Immature natural killer cell (primary cell): ENCODE measurements around the gene MOK. TPM values are rescaled to one million over a fixed set of nuclear protein-coding genes. Genes with fewer than 3 reads are reported as not detected.

Experiments used
- DNase-seq, 3 donors: peaks; one replicate each; pipeline ENCODE4 v3.0.0; 2022; ENCODE audit warnings: mixed read lengths in 1 of 3
- H3K27ac Mint-ChIP-seq, 6 donors: one replicate each; pipeline ENCODE4 v1.8.0; 2020; ENCODE audit warnings: mixed read lengths in 6 of 6, mild to moderate bottlenecking in 5 of 6, inconsistent platforms in 4 of 6, moderate library complexity in 3 of 6
- H3K27me3 Mint-ChIP-seq, 3 donors: one replicate each; pipeline ENCODE4 v1.8.0; 2020 to 2021; ENCODE audit warnings: low read depth in 3 of 3, mild to moderate bottlenecking in 3 of 3, mixed read lengths in 3 of 3, moderate library complexity in 3 of 3, inconsistent platforms in 1 of 3
- H3K36me3 Mint-ChIP-seq, 3 donors: one replicate each; pipeline ENCODE4 v1.8.0; 2020; ENCODE audit warnings: mixed read lengths in 3 of 3, inconsistent platforms in 2 of 3, mild to moderate bottlenecking in 2 of 3
- H3K4me1 Mint-ChIP-seq, 2 donors: one replicate each; pipeline ENCODE4 v1.8.0; 2020; ENCODE audit warnings: inconsistent platforms in 2 of 2, mild to moderate bottlenecking in 2 of 2, mixed read lengths in 2 of 2, moderate library complexity in 1 of 2
- H3K4me3 Mint-ChIP-seq, 5 donors: one replicate each; pipeline ENCODE4 v1.8.0; 2020; ENCODE audit warnings: mild to moderate bottlenecking in 5 of 5, mixed read lengths in 5 of 5, inconsistent platforms in 3 of 5, moderate library complexity in 3 of 5
- H3K9me3 Mint-ChIP-seq, 6 donors: one replicate each; pipeline ENCODE4 v1.8.0; 2020; ENCODE audit warnings: mild to moderate bottlenecking in 6 of 6, mixed read lengths in 6 of 6, inconsistent platforms in 4 of 6, moderate library complexity in 3 of 6
- polyA plus RNA-seq, 3 donors: library from polyadenylated mRNA; unstranded; fragments of 300-500 nt; fragmentation: Illumina TruSeq; gene quantifications; one replicate each; pipeline ENCODE4 v1.2.3, GENCODE V29; 2021

MOK gene
- polyA plus RNA-seq, 3 donors from 2014 or later, result 1.8 to 4.9 (median 3.2) TPM

DNA sequence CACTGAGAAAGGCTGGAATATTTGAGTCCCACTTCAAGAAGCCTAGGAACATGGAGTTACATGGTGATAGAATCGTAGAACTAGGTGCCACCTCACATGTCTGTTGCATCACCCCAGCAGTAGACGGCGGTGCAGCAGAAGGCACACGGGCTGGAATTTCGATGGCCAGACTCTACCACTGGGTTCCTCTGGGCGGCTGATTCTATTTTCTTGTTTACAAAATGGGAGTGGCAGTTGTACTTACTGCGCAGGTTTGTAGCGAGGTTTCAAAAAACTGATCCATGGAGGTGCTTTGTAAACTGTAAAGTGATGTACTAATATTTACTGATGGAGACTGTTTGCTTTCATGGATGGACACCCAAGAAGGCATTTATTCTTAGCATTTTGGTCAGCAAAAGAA is 119.6 kb downstream of the MOK start:
- no peaks in the 10 kb centered on the region for H3K36me3 Mint-ChIP-seq
- no peak for DNase-seq
- no peaks in the 10 kb centered on the region for H3K9me3 Mint-ChIP-seq
- no peak overlapping the region for H3K27ac Mint-ChIP-seq
- no peak overlapping the region for H3K4me3 Mint-ChIP-seq
- peaks cover 61 to 85% of the 10 kb centered on the region in 2 donors for H3K4me1 Mint-ChIP-seq
- H3K27me3 Mint-ChIP-seq, result peaks cover 0 to 2% (median 1%) of the 10 kb centered on the region in 3 donors

DNA sequence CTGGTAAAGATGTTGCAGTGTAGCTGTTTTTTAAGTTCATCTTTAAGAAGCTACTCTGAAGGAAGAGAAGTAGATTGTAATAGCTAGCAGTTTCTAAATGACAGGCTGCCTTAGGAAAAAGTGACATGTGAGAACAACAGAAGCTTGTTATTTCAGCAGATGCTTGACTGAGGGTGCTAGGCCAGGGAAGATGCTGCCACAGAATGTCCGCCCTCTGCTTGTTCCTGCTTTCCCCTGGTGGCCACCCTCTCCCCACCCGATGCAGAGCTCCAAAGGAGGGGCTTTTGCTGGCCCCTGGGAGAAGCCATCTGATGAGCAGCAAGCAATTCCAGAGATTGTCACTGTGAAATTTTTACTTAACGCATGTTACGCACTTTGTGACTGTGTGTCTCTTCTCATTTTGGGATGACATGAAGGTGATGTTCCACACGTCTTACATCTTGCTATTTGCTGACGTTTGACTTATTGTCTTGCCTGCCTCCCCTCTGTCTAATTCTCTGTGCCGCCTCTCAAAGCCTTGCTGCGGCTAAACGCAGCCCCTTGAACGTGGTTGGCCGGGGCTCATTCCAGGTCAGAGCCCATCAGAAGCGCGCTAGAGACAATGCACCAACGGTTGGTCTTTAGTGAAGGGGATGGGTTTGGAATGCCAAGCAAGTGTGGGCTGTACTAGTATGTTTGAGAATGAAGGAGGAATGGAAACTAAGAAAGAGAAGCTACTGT is 120.5 kb downstream of the MOK start:
- Mint-ChIP-seq H3K27me3 (peaks cover 0 to 2% (median 1%) of the 10 kb centered on the region in 3 donors), H3K4me1 (peaks cover 58 to 84% of the 10 kb centered on the region in 2 donors), H3K27ac (no peak overlapping the region), H3K36me3 (no peaks in the 10 kb centered on the region), H3K9me3 (no peaks in the 10 kb centered on the region), H3K4me3 (no peak overlapping the region)
- DNase-seq, result no peak

DNA sequence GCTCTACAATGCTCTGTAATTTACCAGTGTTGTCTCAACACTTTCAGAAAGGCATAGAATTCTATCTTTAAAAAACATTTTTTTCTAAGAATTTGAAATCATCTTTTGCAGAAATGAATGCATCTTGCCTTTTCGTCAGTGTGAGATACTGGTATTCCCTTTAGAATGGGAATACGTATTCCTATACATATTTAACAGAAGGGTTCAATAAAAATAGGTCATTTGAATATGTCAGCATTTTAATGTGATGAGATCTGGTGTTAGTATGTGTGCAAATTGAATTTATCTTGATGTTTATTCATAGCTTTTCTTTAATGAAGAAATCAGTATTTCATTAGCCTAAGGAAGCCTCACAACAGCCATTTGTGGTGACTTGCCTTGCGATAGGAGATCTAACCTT is 121.1 kb downstream of the MOK start:
- Mint-ChIP-seq H3K27ac (no peak overlapping the region), H3K36me3 (no peaks in the 10 kb centered on the region), H3K4me3 (no peak overlapping the region), H3K4me1 (peaks cover 58 to 83% of the 10 kb centered on the region in 2 donors), H3K9me3 (no peaks in the 10 kb centered on the region), H3K27me3 (peaks cover 0 to 2% (median 1%) of the 10 kb centered on the region in 3 donors)
- no peak for DNase-seq

DNA sequence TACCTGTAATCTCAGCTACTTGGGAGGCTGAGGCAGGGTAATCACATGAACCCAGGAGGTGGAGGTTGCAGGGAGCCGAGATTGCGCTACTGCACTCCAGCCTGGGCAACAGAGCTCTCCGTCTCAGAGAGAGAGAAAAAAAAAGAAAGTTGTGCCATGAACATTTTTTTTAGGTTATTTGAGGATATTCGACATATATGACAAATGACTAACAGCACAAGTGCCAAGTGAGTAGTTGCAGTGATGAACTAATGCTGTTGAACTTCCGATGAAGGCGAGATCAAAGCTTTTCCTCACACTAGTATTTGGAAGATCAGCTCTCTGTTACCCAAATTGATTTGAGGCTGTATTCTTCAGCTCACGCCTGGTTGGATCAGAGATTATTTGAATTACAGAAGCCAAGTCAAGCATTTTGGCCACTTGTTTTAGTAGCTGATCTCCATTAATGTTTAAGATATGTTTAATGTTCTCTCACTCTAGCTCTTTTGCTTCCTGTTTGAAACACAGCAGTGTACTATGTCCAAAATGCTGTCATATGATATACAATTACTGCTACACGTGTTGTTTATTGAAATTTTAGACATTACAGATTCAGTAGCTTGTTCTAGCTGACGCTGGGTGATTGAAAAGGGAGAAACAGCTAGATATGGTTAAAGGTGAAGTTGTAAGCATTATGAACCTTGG is 121.9 kb downstream of the MOK start:
- Mint-ChIP-seq H3K36me3 (no peaks in the 10 kb centered on the region), H3K27me3 (peaks cover 0 to 2% (median 1%) of the 10 kb centered on the region in 3 donors), H3K27ac (peak overlapping the region in 2 of 6 donors; percentile 1 to 11), H3K4me1 (peaks cover 65 to 91% of the 10 kb centered on the region in 2 donors), H3K9me3 (no peaks in the 10 kb centered on the region), H3K4me3 (no peak overlapping the region)
- no peak for DNase-seq

DNA sequence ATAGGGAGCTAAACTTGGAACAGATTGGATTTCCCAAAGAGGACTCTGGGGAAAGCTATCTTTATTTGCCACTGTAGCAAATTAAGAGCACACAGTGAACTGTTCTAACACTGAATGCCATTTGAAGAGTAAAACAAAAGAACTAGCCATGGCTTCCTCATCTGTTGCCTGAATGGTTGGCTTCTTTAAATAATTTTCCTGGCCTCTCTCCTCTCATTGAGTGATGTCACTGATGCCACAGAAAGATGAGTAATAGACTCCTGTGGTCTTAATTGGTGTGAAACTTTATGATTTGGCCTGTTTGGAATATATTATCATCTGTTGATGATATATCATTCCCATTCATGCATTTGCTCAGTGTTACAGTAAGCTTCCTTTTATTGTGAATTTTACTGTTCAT is 122.8 kb downstream of the MOK start:
- no peaks in the 10 kb centered on the region for H3K36me3 Mint-ChIP-seq
- DNase-seq, result no peak
- no peak overlapping the region for H3K4me3 Mint-ChIP-seq
- peaks cover 65 to 92% of the 10 kb centered on the region in 2 donors for H3K4me1 Mint-ChIP-seq
- H3K27me3 Mint-ChIP-seq, result peaks cover 0 to 2% (median 0%) of the 10 kb centered on the region in 3 donors
- no peak overlapping the region for H3K27ac Mint-ChIP-seq
- no peaks in the 10 kb centered on the region for H3K9me3 Mint-ChIP-seq

DNA sequence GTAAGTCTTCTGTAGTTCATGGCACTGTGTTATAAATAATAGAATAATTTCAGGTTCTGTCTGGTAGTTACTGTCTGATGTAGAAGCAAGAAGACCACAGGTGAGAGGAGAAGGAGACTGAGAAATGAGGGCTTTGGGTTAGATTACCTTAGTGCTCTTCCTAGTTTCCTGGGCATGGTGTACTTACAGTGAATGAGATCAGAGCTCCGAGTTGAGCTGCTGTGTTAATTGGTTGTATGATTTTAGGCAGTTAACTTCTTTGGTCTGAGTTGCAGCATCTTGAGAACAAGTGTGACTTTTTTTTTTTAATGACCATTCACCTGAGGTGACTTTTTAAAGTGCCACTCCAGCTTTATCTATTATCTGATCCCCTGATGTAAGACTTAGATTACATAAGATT is 123.8 kb downstream of the MOK start:
- Mint-ChIP-seq H3K27ac (peak overlapping the region in 4 of 6 donors; percentile 12 to 60 (median 38)), H3K27me3 (peaks cover 0 to 2% (median 0%) of the 10 kb centered on the region in 3 donors), H3K4me1 (peaks cover 62 to 94% of the 10 kb centered on the region in 2 donors), H3K36me3 (no peaks in the 10 kb centered on the region), H3K4me3 (peak overlapping the region in 1 of 5 donors; percentile 10), H3K9me3 (no peaks in the 10 kb centered on the region)
- DNase-seq, result no peak

DNA sequence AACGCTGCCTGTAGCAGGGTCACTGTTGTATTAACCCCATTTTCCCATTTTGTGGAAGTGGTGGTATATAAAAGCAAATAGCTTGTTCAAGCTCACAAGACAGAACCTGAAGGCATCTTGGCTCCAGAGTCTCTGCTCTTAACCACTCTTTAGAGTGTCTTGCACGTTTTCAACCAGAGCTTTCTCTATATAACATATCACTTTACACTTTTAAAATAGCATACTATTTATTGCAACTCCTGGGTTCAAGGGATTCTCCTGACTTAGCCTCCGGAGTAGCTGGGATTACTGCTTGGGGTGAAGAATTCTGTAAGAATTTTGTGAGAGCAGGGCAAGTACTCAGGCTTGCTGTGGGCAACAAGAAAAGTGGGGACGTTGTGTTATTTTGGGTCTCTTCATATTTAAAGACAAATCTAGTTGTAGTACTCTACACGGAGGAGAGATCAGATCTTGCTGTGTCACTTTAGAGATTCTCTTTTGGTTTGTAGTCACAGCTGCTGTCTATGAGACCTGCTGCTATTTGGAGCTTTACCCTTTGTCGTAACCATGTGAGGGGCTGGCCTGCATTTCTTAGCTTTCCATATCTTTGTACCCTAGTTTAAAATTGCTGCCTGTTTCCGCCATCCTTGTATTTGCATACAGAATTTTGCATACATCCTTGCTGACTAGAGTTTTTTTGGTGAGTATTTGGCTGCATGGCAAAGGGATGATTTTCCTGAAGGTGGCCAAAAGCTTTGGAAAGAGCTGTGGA is 124.5 kb downstream of the MOK start:
- H3K27me3 Mint-ChIP-seq, result peaks cover 0 to 2% (median 0%) of the 10 kb centered on the region in 3 donors
- H3K9me3 Mint-ChIP-seq, result no peaks in the 10 kb centered on the region
- peaks cover 59 to 94% of the 10 kb centered on the region in 2 donors for H3K4me1 Mint-ChIP-seq
- no peaks in the 10 kb centered on the region for H3K36me3 Mint-ChIP-seq
- no peak overlapping the region for H3K4me3 Mint-ChIP-seq
- peak overlapping the region in 2 of 6 donors; percentile 9 to 12 for H3K27ac Mint-ChIP-seq
- DNase-seq, result no peak

Other genes with a start within 250 kb of the MOK start
- gene HSP90AA1, start 218.1 kb downstream of the MOK start, polyA plus RNA-seq, result 100 to 1,000 TPM; 171 to 473 (median 370) TPM
- gene WDR20, start 165.3 kb downstream of the MOK start, polyA plus RNA-seq, result 10 to 100 TPM; 10.8 to 14.6 (median 14.0) TPM
- gene ZNF839, start 14.6 kb upstream of the MOK start, polyA plus RNA-seq, result 1 to 10 TPM; 1.4 to 3.8 (median 2.2) TPM
- 10 to 100 TPM; 33.2 to 49.5 (median 48.3) TPM for gene CINP, start 57.7 kb upstream of the MOK start, polyA plus RNA-seq
- 1 to 10 TPM in 2 of 3 donors, not detected in 1; 2.2 to 5.5 TPM for gene TECPR2, start 57.8 kb upstream of the MOK start, polyA plus RNA-seq
- gene ANKRD9, start 204.6 kb upstream of the MOK start, polyA plus RNA-seq, result 1 to 10 TPM in 1 of 3 donors, under 1 TPM in 2; 0.22 to 2.1 (median 0.44) TPM